Activated CD8-positive, alpha-beta memory T cell treated with anti-CD3 and anti-CD28 coated beads, Interleukin-2, amount 50 U/mL, for 48 hours (primary cell): ENCODE data around the gene ENHO.

Source experiments
- DNase-seq: peaks from one replicate; pipeline ENCODE4 v3.0.0-alpha.2; 2020

ENHO gene

DNA sequence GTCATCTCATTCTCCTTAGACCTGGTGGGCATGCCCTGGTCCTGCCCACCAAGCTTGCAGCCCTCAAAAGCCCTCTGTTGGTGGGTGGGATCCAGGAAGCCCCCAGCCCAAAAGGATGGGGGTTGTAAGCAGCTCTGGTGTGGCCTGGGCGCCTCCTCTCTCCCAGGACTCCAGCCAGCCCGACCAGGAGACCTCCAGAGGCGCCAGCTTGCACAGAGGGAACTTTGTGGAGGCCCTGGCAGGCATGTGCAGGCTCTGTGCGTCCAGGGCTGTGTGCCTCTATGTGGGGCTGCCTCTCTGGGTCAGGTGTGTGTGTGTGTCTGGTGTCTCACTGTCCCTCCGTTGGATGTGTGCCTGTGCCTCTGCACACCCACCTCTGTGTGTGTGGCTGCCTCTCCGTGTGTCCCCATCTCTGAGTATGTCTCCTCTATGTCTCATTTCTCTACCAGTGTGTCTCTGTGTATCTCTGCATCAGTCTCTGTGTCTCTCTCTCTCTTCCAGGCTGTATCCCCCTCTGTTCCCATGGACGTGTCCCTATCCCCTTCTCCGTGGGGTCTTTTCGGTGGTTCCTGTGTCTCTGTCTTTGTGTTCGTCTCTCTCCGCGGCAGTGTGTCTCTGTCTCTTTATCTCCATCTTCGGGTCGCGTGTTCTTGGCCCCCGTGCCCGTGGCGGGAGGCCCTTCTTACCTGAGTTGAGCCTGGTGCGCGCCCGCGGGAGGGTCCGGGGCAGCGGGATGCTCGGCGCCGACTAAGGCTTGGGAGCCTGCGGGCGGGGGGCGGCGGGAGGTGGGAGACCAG is 501 bp downstream of the ENHO start:
- peak; percentile 53 for DNase-seq

DNA sequence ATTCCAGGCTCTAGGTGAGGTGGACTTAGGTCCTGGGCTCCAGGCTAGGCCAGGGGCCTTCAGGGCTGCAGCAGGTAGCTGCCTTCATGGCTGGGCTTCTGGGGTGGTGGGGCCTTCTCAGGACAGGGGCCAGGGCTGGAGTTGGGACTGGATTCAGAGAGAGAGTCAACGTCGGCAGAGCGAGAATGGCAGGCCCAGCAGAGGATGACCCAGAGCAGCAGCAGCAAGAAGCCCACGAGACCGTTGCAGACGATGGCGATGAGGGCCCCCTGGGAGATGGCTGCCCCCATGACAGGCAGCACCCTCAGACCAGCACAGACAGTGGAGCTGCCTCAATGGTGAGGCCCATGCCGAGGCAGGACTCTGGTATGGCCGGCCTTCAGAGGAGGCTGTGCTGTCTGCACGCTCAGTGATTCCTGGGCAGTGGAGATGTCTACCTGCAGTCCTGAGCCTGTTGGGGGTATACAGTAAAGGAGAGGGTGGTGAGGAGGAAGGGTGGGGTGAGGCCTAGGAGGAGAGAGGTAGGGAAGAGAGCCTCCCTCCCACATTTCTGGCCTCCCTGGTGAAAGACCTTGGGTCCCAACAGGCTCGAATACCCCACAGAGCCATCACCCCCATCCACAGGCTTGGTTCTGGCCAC is 1.3 kb downstream of the ENHO start:
- peak; percentile 52 for DNase-seq

DNA sequence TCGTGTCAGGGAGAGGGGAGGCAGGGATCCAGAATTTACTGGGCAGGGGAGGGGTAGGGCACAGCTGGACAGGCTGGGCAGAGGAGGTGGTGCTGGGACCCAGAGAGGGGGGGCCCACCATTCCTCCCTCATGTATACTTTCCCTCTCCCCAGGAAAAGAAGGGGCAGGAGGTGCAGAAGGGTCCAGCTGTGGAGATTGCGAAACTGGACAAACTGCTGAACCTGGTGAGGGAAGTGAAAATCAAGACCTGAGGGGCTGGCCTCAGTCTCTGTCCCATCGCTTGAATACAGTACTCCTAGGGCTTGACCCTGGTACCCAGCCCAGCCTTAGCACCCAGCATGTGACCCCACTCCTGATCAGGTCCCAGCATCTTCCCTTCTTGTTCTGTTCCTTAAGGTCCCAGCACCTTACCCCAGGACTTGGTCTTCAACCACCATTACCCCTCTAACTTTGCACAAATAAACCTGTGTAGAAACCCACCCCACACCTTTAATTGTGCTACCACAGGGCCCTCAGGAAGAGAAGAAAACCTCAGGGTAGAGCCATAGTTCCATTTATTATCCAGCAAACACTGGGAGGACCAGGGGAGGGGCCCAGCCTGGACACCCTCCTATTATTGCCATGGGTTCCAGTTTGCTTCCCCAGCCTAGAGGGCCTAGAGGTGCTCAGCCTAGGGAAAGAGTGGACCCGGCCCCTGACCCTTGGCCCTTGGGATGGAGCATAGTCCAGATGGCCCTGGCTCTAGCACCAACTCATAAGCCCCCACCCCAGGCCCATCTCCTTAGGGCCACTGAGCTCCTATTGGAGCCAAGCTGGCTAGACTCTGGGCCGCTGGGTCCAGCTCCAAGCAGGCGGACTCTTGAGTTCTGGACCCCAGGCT is 2.0 kb downstream of the ENHO start:
- DNase-seq = peak; percentile 46

DNA sequence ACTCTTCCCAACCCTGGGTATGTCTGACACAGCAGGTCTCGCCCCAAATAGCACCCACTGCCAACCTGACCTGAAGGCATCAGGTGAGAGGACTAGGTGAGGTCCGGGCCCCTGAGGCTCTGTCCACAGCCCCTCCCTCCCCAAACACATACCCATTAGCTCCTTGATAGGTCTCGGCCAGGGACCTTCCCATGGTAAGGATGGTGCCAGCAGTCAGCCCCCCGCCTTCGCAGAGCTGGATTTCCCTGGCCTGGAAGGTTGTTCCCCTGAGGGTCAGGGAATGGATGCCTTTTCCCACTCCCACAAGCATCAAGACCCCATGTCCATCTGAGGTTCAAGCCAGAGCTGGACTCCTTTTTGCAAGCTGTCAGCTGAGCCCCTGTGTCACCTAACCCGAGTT is 2.7 kb downstream of the ENHO start:
- DNase-seq = peak; percentile 43

- DNase-seq = no peak
Observed at GRCh38 chr9:34519321-34520020, 3.3 kb downstream of the ENHO start.

GRCh38 chr9:34518896-34519295 is 3.9 kb downstream of the ENHO start:
- no peak for DNase-seq

- no peak for DNase-seq
Observed at GRCh38 chr9:34518110-34518616, 4.6 kb downstream of the ENHO start.

- no peak for DNase-seq
Observed at GRCh38 chr9:34517185-34517584, 5.6 kb downstream of the ENHO start.

- no peak for DNase-seq
Observed at GRCh38 chr9:34515959-34516358, 6.8 kb downstream of the ENHO start.

- DNase-seq = no peak
Observed at GRCh38 chr9:34514816-34515215, 8.0 kb downstream of the ENHO start.

GRCh38 chr9:34514401-34514800 is 8.4 kb downstream of the ENHO start:
- no peak for DNase-seq

DNA sequence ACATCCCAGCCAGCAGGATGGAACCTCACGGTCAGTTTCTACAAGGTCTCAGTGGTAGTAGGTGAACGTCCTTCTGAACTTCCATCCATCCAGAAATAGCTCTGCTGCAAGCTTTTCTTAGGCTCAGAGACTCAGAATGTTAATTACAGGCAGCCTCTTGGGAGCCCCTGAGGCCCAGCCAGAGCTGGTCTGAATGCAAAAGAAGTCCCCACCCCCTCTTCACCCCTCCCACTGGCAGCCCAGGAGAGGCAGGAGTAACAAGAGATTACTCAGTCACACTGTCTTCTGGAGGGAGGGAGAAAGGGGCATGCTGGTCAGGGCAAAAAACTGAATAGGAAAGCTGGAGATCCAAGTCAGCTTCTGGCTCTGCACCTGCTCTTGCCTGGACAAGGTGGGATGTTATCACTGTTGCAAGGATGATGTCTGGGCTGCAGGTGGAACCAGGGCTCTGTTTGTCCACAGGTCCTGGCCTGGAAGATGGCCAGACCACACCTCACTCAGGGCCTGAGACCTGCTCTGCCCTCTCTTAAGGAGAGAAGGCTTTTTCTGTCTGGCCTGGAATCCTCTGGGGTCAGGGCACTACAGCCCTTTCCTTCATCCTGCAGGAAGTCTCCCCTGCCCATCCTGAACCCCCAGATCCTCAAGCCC is 9.1 kb downstream of the ENHO start:
- no peak for DNase-seq

GRCh38 chr9:34512131-34513078 is 10.4 kb downstream of the ENHO start:
- DNase-seq = no peak

GRCh38 chr9:34510497-34511468 is 12.0 kb downstream of the ENHO start:
- peak; percentile 34 for DNase-seq

GRCh38 chr9:34508951-34509350 is 13.8 kb downstream of the ENHO start:
- DNase-seq = peak; percentile 29

- DNase-seq = peak; percentile 40
Observed at GRCh38 chr9:34508463-34508862, 14.3 kb downstream of the ENHO start.

DNA sequence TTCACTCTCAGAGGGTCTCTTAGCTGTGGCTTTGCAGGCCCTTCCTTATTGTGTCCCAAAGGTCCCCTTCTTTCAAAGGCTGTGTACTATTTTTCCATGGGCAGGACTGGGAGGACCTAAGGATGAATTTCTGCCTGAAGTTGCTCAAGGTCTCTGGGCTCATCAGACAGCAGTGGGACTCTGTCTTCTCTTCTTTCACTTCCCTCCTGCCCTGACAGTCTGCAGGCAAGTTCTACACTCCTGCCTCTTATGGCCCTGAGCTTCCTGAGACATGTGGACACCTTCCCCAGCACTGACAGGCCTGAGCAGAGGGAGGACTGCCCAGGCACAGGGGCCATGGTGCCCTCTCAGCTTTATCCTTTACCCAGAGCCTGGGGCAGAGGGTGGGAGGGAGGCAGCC is 14.8 kb downstream of the ENHO start:
- peak; percentile 33 for DNase-seq

- DNase-seq = peak; percentile 40
Observed at GRCh38 chr9:34507556-34507955, 15.2 kb downstream of the ENHO start.

DNA sequence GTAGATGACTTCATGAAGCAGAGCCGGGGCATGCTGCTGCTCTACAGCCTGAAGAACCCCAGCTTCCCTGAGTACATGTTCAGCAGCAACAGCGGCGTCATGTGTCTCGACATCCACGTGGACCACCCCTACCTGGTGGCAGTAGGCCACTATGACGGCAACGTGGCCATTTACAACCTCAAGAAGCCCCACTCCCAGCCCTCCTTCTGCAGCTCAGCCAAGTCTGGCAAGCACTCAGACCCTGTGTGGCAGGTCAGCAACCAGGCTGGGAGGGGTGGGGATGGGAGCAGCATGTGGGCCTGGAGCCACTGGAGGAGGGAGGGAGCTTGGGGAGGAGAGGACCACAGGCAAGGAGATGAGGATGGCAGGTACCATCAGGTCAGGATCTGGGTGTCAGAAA is 16.2 kb downstream of the ENHO start:
- peak; percentile 37 for DNase-seq
